ENCODE measurements around the gene CBX1. TPM values are rescaled to one million over a fixed set of nuclear protein-coding genes. Genes with fewer than 3 reads are reported as not detected.
A peak's percentile ranks its signal among the peaks of the same experiment; 100 is the strongest.

The CBX1 gene
- total and polyA plus RNA-seq, 2 of the 13 experiments (the other 11 are each of a cell fraction or from before 2014, with no cell fraction given) = 17.8 to 108 TPM

GRCh38 chr17:48037036-48037837 is 64.0 kb downstream of the CBX1 start, which contains the start of gene COPZ2 (continued):
- TF ChIP-seq AFF4 (CRISPR knock-in tag; IDR thresholded peaks at IDR 0.05) (no peak), GABPA (IDR thresholded peaks at IDR 0.05; ENCODE audit: low read depth, low read length) (no peak), GABPA (CRISPR knock-in tag; IDR thresholded peaks at IDR 0.05; ENCODE audit: low read depth) (no peak), ATM (IDR thresholded peaks at IDR 0.05; ENCODE audit: borderline replicate concordance) (no peak), ZNF569 (CRISPR knock-in tag; IDR thresholded peaks at IDR 0.05; ENCODE audit: borderline replicate concordance) (no peak), GPN1 (CRISPR knock-in tag; IDR thresholded peaks at IDR 0.05; ENCODE audit: borderline replicate concordance) (no peak; the same call in 1 of the 2 replicates), ELK4 (CRISPR knock-in tag; IDR thresholded peaks at IDR 0.05; ENCODE audit: borderline replicate concordance) (peak; percentile 69; the same call in 1 of the 2 replicates), ZNF354B (CRISPR knock-in tag; IDR thresholded peaks at IDR 0.05) (no peak), ZC3H13 (CRISPR knock-in tag; IDR thresholded peaks at IDR 0.05) (no peak), POGZ (CRISPR knock-in tag; IDR thresholded peaks at IDR 0.05) (no peak), PBX2 (CRISPR knock-in tag; IDR thresholded peaks at IDR 0.05) (no peak), FOXJ3 (CRISPR knock-in tag; IDR thresholded peaks at IDR 0.05; ENCODE audit: borderline replicate concordance) (no peak), BRF2 (CRISPR knock-in tag; IDR thresholded peaks at IDR 0.05) (no peak), TERF1 (CRISPR knock-in tag; IDR thresholded peaks at IDR 0.05) (no peak), NCOR1 (IDR thresholded peaks at IDR 0.05; ENCODE audit: borderline replicate concordance, low read length) (no peak), TOPORS (CRISPR knock-in tag; IDR thresholded peaks at IDR 0.05) (no peak), E2F1 (CRISPR knock-in tag; IDR thresholded peaks at IDR 0.05) (no peak), BORCS8-MEF2B (CRISPR knock-in tag; IDR thresholded peaks at IDR 0.05) (0 out of 2 replicates have a peak, but pooled peaks have one; percentile 37), SPEN (CRISPR knock-in tag; IDR thresholded peaks at IDR 0.05; ENCODE audit: low read depth) (no peak), GTF2F1 (IDR thresholded peaks at IDR 0.05; ENCODE audit: low read length) (no peak)
